ENCODE measurements around the gene RPS18. TPM values are rescaled to one million over a fixed set of nuclear protein-coding genes. Genes with fewer than 3 reads are reported as not detected.

RPS18 gene
- total and polyA plus RNA-seq, 4 donors = 742 to 1,432 (median 1,060) TPM

DNA sequence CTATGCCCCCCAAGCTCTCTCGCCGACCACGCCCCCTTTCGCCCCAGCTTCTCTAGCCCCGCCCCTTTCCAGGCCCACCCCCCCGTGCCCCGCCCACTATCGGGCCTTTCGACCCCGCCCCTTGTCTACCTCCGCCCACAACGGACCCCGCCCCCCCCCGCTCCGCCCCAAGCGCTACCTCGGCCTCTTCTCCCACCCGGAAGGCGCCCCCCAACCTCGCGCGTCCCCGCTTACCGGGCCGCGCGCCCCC lies 45.5 kb downstream of the RPS18 start (continued):
- TF ChIP-seq EGR1 (IDR thresholded peaks at IDR 0.05; ENCODE audit: low read depth in 2 of 2) (no peak), FOXA2 (IDR thresholded peaks at IDR 0.05) (no peak), JUND (IDR thresholded peaks at IDR 0.05) (no peak), HNF4A (conservative IDR thresholded peaks at IDR 0.05) (no peak)
- TF ChIP-seq, protein P1, sequence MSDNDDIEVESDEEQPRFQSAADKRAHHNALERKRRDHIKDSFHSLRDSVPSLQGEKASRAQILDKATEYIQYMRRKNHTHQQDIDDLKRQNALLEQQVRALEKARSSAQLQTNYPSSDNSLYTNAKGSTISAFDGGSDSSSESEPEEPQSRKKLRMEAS (IDR thresholded peaks at IDR 0.05) = no peak

DNA sequence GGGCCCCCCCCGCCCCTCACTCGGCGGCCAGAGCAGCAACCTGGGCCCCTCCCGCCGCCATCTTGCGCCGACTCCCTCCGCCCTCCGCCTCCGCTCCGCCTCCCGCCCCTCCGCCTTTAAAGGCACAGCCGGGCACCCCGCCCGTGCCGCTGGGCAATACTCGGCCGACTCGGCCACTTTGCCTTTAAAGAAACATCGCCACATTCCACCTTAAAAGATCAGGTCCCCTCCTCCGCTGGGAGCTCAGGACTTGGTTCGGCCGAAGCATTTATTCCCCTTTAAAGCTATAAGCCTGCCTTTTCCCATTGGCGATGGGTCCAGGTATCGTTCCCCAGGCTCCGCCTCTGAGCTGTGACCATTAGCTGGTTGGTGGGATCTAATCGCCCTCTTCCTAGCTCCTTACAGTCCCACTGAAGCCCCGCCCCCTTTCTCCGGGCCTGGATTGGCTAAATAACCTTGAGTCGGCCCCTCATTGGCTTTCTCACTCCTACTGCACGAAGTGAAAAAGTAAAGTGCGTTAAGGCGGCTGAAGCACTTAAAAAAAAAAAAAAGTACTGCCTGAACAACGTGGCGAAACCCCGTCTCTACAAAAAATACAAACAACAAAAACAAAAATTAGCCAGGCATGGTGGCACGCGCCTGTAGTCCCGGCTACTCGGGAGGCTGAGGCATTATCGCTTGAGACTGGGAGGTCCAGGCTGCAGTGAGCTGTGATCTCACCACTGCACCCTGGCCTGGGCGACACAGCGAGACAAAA lies 46.0 kb downstream of the RPS18 start, which contains the start of gene ZBTB22:
Gene ZBTB22 (minus strand): TSS at position 76 of the 757 bp plus-strand sequence. CDS start 828 bp downstream, outside the sequence.
- H3K9me3 ChIP-seq (ENCODE audit: control insufficient read depth in 4 of 4, low read length in 3 of 4) = no peaks in the 10 kb centered on the region
- peak; percentile 19 for TF ChIP-seq HNF4G (IDR thresholded peaks at IDR 0.05)
- TF ChIP-seq, protein P2, sequence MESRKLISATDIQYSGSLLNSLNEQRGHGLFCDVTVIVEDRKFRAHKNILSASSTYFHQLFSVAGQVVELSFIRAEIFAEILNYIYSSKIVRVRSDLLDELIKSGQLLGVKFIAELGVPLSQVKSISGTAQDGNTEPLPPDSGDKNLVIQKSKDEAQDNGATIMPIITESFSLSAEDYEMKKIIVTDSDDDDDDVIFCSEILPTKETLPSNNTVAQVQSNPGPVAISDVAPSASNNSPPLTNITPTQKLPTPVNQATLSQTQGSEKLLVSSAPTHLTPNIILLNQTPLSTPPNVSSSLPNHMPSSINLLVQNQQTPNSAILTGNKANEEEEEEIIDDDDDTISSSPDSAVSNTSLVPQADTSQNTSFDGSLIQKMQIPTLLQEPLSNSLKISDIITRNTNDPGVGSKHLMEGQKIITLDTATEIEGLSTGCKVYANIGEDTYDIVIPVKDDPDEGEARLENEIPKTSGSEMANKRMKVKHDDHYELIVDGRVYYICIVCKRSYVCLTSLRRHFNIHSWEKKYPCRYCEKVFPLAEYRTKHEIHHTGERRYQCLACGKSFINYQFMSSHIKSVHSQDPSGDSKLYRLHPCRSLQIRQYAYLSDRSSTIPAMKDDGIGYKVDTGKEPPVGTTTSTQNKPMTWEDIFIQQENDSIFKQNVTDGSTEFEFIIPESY (IDR thresholded peaks at IDR 0.05) = no peak
- TF ChIP-seq, protein P3, sequence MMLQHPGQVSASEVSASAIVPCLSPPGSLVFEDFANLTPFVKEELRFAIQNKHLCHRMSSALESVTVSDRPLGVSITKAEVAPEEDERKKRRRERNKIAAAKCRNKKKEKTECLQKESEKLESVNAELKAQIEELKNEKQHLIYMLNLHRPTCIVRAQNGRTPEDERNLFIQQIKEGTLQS (IDR thresholded peaks at IDR 0.05) = no peak
- no peak for TF ChIP-seq FOXA1 (IDR thresholded peaks at IDR 0.05)
- TF ChIP-seq, protein P4, sequence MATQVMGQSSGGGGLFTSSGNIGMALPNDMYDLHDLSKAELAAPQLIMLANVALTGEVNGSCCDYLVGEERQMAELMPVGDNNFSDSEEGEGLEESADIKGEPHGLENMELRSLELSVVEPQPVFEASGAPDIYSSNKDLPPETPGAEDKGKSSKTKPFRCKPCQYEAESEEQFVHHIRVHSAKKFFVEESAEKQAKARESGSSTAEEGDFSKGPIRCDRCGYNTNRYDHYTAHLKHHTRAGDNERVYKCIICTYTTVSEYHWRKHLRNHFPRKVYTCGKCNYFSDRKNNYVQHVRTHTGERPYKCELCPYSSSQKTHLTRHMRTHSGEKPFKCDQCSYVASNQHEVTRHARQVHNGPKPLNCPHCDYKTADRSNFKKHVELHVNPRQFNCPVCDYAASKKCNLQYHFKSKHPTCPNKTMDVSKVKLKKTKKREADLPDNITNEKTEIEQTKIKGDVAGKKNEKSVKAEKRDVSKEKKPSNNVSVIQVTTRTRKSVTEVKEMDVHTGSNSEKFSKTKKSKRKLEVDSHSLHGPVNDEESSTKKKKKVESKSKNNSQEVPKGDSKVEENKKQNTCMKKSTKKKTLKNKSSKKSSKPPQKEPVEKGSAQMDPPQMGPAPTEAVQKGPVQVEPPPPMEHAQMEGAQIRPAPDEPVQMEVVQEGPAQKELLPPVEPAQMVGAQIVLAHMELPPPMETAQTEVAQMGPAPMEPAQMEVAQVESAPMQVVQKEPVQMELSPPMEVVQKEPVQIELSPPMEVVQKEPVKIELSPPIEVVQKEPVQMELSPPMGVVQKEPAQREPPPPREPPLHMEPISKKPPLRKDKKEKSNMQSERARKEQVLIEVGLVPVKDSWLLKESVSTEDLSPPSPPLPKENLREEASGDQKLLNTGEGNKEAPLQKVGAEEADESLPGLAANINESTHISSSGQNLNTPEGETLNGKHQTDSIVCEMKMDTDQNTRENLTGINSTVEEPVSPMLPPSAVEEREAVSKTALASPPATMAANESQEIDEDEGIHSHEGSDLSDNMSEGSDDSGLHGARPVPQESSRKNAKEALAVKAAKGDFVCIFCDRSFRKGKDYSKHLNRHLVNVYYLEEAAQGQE (IDR thresholded peaks at IDR 0.05) = peak; percentile 75
- TF ChIP-seq, protein P5, sequence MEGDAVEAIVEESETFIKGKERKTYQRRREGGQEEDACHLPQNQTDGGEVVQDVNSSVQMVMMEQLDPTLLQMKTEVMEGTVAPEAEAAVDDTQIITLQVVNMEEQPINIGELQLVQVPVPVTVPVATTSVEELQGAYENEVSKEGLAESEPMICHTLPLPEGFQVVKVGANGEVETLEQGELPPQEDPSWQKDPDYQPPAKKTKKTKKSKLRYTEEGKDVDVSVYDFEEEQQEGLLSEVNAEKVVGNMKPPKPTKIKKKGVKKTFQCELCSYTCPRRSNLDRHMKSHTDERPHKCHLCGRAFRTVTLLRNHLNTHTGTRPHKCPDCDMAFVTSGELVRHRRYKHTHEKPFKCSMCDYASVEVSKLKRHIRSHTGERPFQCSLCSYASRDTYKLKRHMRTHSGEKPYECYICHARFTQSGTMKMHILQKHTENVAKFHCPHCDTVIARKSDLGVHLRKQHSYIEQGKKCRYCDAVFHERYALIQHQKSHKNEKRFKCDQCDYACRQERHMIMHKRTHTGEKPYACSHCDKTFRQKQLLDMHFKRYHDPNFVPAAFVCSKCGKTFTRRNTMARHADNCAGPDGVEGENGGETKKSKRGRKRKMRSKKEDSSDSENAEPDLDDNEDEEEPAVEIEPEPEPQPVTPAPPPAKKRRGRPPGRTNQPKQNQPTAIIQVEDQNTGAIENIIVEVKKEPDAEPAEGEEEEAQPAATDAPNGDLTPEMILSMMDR (IDR thresholded peaks at IDR 0.05; ENCODE audit: low read depth, low read length, missing input control) = no peak
- TF ChIP-seq GABPA (IDR thresholded peaks at IDR 0.05 in 1 of 2, conservative IDR thresholded peaks at IDR 0.05 in 1 of 2) = peak in 1 of 2 donors; percentile 78
- TF ChIP-seq EGR1 (IDR thresholded peaks at IDR 0.05; ENCODE audit: low read depth in 2 of 2) = peak in 1 of 2 donors; percentile 77
- TF ChIP-seq TAF1 (conservative IDR thresholded peaks at IDR 0.05) = peak; percentile 75
- no peak for TF ChIP-seq FOXA2 (IDR thresholded peaks at IDR 0.05)
- peak in 1 of 2 donors; percentile 24 for TF ChIP-seq RXRA (IDR thresholded peaks at IDR 0.05)
- peak in 1 of 2 donors; percentile 34 for TF ChIP-seq JUND (IDR thresholded peaks at IDR 0.05)
- TF ChIP-seq NR2F2 (IDR thresholded peaks at IDR 0.05) = no peak
- TF ChIP-seq YY1 (IDR thresholded peaks at IDR 0.05) = peak; percentile 92
- TF ChIP-seq HNF4A (conservative IDR thresholded peaks at IDR 0.05) = peak; percentile 29 to 71
- TF ChIP-seq, protein P1 (IDR thresholded peaks at IDR 0.05) = peak; percentile 97
- TF ChIP-seq SP1 (IDR thresholded peaks at IDR 0.05) = peak; percentile 94
- peak in 1 of 2 donors; percentile 34 for TF ChIP-seq RAD21 (IDR thresholded peaks at IDR 0.05)
- peak within 1 kb of the TSS; percentile 75 to 89 for H3K27ac ChIP-seq (ENCODE audit: low read depth in 1 of 2, low read length in 2 of 2)
- peaks cover 0 to 16% (median 8%) of the 10 kb centered on the region in 4 donors for H3K36me3 ChIP-seq (ENCODE audit: control insufficient read depth in 4 of 4, insufficient read depth in 3 of 4, low read depth in 1 of 4, low read length in 3 of 4)
- peak; percentile 97 for DNase-seq (ENCODE audit: low spot score)
- WGBS = 2% methylated on average over 44 of the region's 44 CpGs
- peak within 1 kb of the TSS in 1 of 2 donors; percentile 75 for H3K9ac ChIP-seq (ENCODE audit: low read depth in 1 of 2, low read length in 2 of 2)
- peaks cover 20 to 59% (median 48%) of the 10 kb centered on the region in 4 donors for H3K4me1 ChIP-seq (ENCODE audit: control insufficient read depth in 4 of 4, insufficient read depth in 4 of 4, low read length in 3 of 4)
- no peaks in the 10 kb centered on the region for H3K27me3 ChIP-seq (ENCODE audit: control insufficient read depth in 4 of 4, insufficient read depth in 4 of 4, low read length in 3 of 4)
- H3K4me3 ChIP-seq (ENCODE audit: low read depth in 1 of 3, low read length in 3 of 3) = peak within 1 kb of the TSS; percentile 68 to 90 (median 87)
